ENCODE results near the gene SELENON. TPM values are rescaled to one million over a fixed set of nuclear protein-coding genes. Genes with fewer than 3 reads are reported as not detected.

The SELENON gene, protein sequence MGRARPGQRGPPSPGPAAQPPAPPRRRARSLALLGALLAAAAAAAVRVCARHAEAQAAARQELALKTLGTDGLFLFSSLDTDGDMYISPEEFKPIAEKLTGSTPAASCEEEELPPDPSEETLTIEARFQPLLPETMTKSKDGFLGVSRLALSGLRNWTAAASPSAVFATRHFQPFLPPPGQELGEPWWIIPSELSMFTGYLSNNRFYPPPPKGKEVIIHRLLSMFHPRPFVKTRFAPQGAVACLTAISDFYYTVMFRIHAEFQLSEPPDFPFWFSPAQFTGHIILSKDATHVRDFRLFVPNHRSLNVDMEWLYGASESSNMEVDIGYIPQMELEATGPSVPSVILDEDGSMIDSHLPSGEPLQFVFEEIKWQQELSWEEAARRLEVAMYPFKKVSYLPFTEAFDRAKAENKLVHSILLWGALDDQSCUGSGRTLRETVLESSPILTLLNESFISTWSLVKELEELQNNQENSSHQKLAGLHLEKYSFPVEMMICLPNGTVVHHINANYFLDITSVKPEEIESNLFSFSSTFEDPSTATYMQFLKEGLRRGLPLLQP
- 10 to 100 TPM; 16.6 to 39.0 (median 22.1) TPM for total RNA-seq

DNA sequence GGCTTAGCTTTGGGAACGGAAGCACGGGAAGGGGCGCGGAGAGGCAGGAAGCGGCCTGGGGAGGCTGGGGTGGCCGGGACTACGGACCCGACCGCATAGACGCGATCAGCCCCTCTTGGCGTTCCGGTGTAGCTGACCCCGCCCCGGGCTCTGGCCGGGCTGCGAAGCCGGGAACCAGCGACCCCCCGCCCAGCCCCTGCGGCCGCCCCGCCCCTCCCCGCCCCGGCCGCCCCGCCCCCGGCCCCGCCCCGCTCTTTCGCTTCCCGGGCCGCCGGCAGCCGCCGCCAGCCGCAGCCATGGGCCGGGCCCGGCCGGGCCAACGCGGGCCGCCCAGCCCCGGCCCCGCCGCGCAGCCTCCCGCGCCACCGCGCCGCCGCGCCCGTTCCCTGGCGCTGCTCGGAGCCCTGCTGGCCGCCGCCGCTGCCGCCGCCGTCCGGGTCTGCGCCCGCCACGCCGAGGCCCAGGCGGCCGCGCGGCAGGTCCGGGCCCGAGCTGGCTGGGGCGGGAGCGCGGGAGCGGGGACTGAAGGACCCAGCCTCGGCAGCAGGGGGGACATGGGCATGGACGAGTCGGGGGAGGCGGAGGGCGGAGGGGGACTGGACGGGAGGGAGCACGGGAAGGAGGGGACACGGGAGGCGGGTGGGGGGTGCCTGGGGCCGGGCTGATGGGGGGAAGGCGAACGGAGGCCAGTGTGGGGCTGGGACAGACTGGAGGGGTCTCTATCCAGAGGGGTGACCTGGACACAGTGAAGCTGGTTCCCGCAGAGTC lies at the start of gene SELENON:
TSS of gene SELENON (plus strand) at position 259 of the 768 bp plus-strand sequence. CDS start at position 297, 38 bp downstream.
- Histone ChIP-seq H3K27ac (peak within 1 kb of the TSS; percentile 84 to 94), H3K36me3 (no peaks in the 10 kb centered on the region), H3K27me3 (no peaks in the 10 kb centered on the region), H3K4me3 (peak within 1 kb of the TSS; percentile 56 to 89 (median 65)), H3K9me3 (no peaks in the 10 kb centered on the region), H3K4me1 (peaks cover 5 to 13% of the 10 kb centered on the region in 2 donors)
- TF ChIP-seq POLR2AphosphoS5 (IDR thresholded peaks at IDR 0.05) (peak in 1 of 3 donors; percentile 50), POLR2A (IDR thresholded peaks at IDR 0.05) (no peak)
- TF ChIP-seq, protein P1, sequence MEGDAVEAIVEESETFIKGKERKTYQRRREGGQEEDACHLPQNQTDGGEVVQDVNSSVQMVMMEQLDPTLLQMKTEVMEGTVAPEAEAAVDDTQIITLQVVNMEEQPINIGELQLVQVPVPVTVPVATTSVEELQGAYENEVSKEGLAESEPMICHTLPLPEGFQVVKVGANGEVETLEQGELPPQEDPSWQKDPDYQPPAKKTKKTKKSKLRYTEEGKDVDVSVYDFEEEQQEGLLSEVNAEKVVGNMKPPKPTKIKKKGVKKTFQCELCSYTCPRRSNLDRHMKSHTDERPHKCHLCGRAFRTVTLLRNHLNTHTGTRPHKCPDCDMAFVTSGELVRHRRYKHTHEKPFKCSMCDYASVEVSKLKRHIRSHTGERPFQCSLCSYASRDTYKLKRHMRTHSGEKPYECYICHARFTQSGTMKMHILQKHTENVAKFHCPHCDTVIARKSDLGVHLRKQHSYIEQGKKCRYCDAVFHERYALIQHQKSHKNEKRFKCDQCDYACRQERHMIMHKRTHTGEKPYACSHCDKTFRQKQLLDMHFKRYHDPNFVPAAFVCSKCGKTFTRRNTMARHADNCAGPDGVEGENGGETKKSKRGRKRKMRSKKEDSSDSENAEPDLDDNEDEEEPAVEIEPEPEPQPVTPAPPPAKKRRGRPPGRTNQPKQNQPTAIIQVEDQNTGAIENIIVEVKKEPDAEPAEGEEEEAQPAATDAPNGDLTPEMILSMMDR (IDR thresholded peaks at IDR 0.05) = no peak
- intact Hi-C loops (cut with DNase I; ENCODE audit: low total_unique reads) = loop anchor here (10.0 kb wide), 1 partner anchor 185 kb away; the partner anchor contains the start of gene MAN1C1
- DNase-seq (ENCODE audit: low spot score in 2 of 2) = peak; percentile 42 to 59

DNA sequence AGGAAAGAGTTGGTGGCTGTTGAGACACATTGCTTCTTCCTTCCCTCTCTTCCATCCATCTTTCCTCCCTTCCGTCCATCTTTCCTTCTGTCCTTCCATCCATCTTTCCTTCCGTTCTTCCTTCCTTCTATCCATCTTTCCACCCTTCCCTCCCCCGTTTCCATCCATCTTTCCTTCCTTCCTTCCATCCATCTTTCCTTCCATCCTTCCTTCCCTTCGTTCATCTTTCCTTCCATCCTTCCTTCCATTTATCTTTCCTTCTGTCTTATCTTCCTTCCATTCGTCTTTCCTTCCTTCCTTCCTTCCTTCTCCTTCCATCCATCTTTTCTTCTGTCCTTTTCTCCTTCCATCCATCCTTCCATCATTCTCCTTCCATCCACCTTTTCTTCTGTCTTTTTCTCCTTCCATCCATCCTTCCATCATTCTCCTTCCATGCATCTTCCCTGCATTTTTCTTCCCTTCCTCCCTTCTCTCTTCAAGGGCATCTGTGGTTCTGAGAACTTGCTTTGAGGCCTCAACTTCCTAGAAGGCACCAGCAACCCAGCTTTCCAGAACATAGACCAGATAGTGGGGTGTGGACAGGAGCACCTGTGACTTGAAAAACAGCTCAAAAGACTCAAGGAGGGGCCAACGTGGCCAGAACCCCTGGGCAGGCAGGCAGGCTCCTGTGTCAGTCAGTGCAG lies 48.9 kb upstream of the SELENON start:
- H3K27ac ChIP-seq = no peak overlapping the region
- H3K36me3 ChIP-seq = no peaks in the 10 kb centered on the region
- intact Hi-C loops (cut with DNase I; ENCODE audit: low total_unique reads) = no loop called here
- H3K4me3 ChIP-seq = no peak overlapping the region
- no peaks in the 10 kb centered on the region for H3K9me3 ChIP-seq
- H3K4me1 ChIP-seq = no peaks in the 10 kb centered on the region
- no peak for TF ChIP-seq POLR2AphosphoS5 (IDR thresholded peaks at IDR 0.05)
- TF ChIP-seq, protein P1 (IDR thresholded peaks at IDR 0.05) = no peak
- TF ChIP-seq POLR2A (IDR thresholded peaks at IDR 0.05) = no peak
- no peak for DNase-seq (ENCODE audit: low spot score in 2 of 2)
- no peaks in the 10 kb centered on the region for H3K27me3 ChIP-seq

DNA sequence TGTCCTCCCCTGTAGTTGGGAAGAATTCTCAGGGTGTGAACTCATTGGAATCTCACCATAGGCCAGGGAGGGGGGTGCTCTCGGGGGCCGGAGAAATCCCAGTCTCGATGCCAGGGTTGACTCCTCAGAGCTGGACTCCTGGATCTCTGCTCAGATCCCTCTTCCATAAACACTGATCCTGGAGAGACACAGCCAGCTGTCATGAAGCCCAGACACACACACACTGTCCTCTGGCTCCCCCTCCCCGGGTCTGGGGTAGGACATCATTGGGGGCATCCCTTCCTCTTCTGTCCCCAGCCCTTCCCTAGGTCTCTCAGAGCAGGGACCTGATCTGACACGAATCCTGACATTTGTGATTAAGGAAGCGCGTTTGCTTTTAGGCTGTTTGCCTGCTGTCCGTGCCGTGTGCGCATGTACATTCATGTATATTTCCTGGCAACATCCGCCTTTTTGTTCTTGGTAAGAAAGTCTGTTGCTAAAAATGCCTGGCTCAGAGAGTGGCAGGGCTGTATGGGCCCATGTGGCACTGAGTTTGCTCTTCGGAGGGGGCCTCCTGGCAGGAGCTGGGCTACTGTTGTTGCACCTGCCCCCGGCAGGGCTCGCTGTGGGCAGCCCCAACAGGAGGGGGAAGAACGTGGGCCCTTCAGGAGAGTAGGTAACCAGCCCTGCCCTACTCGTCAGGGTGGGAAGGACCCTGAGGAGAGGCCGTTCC lies 45.4 kb upstream of the SELENON start:
- intact Hi-C loops (cut with DNase I; ENCODE audit: low total_unique reads) = no loop called here

DNA sequence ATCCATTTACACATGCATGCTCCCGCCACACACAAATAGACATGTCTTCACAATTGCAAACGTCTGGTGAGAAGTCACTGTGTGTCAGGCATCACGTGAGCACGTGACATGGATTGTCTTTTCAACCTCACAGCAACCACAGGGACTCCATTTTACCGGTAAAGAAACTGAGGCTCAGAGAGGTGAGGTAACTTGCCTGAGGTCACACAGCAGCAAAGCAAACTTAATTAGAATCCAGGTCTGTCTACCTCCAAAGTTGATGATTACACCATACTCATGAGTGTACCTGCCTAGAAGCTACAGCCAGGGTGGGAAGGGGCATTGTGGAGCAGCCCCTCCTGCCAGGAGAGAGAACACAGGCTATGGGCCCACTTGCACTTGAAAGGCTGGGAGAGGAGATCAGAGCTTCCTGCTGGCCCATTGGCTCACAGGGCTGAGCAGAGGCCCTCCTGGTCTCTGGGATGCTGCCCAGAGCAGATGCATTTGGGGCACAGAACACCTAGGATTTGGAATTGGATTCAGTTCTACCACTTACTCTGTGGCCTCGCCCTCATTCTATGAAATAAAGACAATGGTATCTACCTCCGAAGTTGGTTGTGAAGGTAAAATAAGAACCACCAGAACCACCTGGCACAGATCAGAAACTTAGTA lies 44.4 kb upstream of the SELENON start:
- no peak for TF ChIP-seq POLR2AphosphoS5 (IDR thresholded peaks at IDR 0.05)
- TF ChIP-seq POLR2A (IDR thresholded peaks at IDR 0.05) = no peak
- TF ChIP-seq, protein P1 (IDR thresholded peaks at IDR 0.05) = no peak
- Histone ChIP-seq H3K27ac (no peak overlapping the region), H3K36me3 (no peaks in the 10 kb centered on the region), H3K9me3 (no peaks in the 10 kb centered on the region), H3K4me3 (no peak overlapping the region), H3K4me1 (no peaks in the 10 kb centered on the region), H3K27me3 (no peaks in the 10 kb centered on the region)
- no peak for DNase-seq (ENCODE audit: low spot score in 2 of 2)
- intact Hi-C loops (cut with DNase I; ENCODE audit: low total_unique reads) = no loop called here

More for the DNA sequence above, 45.4 kb upstream of the SELENON start:
- H3K4me1 ChIP-seq = no peaks in the 10 kb centered on the region
- H3K9me3 ChIP-seq = no peaks in the 10 kb centered on the region
- no peaks in the 10 kb centered on the region for H3K36me3 ChIP-seq
- H3K4me3 ChIP-seq = no peak overlapping the region
- TF ChIP-seq, protein P1 (IDR thresholded peaks at IDR 0.05) = no peak
- TF ChIP-seq POLR2A (IDR thresholded peaks at IDR 0.05) (no peak), POLR2AphosphoS5 (IDR thresholded peaks at IDR 0.05) (no peak)
- DNase-seq (ENCODE audit: low spot score in 2 of 2) = no peak
- no peak overlapping the region for H3K27ac ChIP-seq
- H3K27me3 ChIP-seq = no peaks in the 10 kb centered on the region

Data from breast epithelium (tissue), 4 donors.